Stimulated activated CD4-positive, alpha-beta T cell treated with anti-CD3 and anti-CD28 coated beads, Interleukin-2, amount 100 ng/mL, for 4 hours (primary cell): ENCODE results near the gene LYG1.
"Not testable (repeated sequence)": the region's sequence is repeated elsewhere in the genome, so short reads cannot be mapped to it uniquely, and the experiment has no call there.

Experiments used
- DNase-seq: peaks from one replicate; pipeline ENCODE4 v3.0.0-alpha.2; 2020; ENCODE audit warnings: low read depth

The LYG1 gene

DNA sequence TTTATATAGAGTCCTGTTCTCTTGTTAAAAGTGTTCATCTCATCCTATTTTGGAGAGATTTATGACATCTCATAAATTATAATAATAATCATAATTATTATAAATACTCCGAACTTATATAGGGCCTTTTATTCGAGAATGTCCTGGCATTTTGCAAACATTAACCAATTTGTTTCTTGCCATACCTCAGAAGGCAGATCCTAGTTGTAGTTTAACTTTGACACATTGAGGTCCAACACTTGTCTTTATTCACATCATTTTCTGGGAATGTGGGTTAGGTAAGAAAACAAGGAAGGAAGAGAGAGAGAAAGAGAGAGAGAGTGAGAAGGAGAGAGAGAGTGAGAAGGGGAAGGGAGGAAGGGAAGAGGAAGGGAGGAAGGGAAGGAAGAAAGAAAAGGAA, at the start of gene LYG1:
TSS of gene LYG1 (minus strand) at position 101 of the 400 bp plus-strand sequence. CDS start 5,527 bp downstream, outside the sequence.
- not testable (repeated sequence) for DNase-seq

DNA sequence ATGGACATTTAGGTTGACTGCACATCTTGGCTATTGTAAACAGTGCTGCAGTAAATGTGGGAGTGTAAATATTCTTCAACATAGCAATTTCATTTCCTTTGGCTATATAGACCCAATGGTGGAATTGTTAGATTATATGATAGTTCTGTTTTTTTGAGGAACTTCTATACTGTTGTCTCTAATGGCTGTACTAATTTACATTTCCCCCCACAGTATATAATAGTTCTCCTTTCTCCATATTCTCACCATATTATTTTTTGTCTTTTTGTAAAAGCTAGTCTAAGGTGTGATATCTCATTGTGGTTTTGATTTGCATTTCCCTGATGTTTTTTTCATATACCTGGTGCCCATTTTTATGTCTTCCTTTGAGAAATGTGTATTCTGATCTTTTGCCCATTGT, 49.2 kb upstream of the LYG1 start:
- no peak for DNase-seq

DNA sequence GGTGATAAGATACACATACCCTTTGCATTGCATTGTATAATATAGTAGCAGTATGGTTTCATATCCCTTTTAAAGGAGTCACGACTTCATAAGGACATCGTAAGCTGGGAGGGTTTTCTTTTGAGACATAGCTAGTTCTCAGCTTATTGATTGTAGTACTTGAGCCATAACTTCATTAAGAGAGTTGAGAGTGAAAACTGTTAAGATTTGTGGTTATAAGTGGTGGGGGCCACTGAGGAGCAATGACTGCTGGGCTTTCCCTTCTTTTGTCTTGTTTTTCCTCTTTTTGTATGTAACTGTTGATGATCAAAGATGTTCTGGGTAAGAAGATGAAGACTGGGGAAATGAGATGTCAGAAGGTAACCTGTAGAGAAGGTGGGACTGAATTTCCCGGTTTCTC, 47.2 kb upstream of the LYG1 start:
- no peak for DNase-seq

DNA sequence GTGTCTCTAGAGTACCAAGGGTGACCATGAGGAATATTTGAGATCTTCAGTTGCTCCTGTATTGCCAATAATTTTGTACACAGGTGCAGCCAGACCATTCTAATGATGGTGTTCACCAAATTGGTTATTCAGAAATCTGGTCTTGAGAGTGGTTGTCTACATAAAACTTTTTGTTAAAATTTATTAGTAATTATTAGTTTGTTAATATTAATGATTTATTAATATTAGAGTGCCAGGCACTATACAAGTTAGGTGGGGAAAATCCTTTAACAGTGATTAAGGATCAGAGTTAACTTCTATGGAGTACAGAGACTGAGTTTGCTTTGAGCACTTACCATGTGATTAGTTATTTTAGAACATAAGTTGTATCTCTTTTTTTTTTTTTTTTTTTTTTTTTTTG, 45.2 kb upstream of the LYG1 start:
- DNase-seq = no peak

DNA sequence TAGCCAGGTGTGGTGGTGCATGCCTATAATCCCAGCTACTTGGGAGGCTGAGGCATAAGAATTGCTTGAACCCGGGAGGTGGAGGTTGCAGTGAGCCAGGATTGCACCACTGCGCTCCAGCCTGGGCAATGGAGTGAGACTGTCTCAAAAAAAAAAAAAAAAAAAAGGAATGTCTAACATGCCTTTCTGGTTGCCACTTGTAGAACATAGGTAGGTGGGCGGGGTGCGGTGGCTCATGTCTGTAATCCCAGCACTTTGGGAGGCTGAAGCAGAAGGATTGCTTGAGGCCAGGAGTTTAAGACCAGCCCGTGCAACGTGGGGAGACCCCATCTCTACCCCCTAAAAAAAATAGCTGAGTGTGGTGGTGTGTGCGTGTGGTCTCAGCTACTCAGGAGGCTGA, 44.4 kb upstream of the LYG1 start:
- not testable (repeated sequence) for DNase-seq

DNA sequence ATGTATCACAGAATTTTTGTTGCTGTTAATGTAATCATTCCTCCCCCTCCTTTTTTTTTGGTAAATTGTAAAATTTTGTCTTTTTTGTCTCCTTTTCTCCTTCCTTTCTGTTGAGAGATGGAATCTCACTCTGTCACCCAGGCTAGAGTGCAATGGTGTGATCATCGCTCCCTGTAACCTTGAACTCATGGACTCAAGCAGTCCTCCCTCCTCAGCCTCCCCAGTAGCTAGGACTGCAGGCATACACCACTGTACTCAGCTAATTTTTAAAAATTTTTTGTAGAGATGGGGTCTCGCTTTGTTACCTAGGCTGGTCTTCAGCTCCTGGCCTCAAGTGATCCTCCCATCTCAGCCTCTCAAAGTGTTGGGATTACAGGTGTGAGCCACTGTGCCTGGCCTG, 41.5 kb upstream of the LYG1 start:
- DNase-seq = no peak

DNA sequence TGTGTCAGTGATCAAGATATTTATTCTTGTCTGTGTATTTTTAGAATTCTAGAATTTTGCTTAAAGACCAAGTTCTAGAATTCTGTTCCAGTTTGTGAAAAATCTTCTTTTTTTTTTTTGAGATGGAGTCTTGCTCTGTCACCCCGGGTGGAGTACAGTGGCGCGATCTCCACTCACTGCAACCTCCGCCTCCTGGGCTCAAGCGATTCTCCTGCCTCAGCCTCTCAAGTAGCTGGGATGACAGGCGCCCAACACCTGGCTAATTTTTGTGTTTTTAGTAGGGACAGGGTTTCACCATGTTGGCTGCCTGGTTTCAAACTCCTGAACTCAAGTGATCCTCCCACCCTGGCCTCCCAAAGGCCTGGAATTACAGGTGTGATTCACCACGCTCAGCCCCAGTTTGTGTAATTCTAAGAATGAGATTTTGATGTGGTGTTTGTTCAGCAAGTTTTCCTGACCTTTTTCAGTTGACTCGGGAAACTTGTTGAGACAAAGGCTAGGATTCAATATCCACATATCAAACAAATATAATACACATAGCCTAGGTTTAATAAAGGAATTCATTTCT, 39.8 kb upstream of the LYG1 start:
- DNase-seq = no peak

DNA sequence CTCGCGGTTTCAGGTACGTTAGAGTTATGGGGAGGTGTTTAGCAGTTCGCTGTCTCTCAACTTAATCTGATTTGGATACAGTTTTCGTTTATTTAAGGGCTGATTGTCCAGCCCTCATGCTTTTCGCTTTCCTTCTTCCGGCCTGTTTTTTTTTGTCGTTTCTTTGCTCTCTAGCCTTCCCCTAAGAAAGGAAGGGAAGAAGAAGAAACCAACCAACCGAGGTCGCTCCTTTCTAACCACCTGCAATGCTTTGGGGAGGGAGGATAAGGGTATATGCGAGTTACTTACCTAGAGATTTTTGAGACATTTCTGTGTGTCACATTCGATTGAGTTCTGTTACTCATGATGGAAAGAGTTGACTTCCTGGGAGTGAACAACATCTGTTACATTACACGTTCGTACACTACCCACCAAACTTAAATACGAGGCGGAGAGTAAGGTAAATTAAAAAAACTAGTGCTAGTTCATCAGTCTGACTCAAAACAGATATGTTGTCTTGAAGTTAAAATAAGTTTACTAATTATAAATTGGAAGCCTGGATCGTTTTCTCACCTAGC, 37.1 kb upstream of the LYG1 start:
- peak; percentile 4 for DNase-seq

DNA sequence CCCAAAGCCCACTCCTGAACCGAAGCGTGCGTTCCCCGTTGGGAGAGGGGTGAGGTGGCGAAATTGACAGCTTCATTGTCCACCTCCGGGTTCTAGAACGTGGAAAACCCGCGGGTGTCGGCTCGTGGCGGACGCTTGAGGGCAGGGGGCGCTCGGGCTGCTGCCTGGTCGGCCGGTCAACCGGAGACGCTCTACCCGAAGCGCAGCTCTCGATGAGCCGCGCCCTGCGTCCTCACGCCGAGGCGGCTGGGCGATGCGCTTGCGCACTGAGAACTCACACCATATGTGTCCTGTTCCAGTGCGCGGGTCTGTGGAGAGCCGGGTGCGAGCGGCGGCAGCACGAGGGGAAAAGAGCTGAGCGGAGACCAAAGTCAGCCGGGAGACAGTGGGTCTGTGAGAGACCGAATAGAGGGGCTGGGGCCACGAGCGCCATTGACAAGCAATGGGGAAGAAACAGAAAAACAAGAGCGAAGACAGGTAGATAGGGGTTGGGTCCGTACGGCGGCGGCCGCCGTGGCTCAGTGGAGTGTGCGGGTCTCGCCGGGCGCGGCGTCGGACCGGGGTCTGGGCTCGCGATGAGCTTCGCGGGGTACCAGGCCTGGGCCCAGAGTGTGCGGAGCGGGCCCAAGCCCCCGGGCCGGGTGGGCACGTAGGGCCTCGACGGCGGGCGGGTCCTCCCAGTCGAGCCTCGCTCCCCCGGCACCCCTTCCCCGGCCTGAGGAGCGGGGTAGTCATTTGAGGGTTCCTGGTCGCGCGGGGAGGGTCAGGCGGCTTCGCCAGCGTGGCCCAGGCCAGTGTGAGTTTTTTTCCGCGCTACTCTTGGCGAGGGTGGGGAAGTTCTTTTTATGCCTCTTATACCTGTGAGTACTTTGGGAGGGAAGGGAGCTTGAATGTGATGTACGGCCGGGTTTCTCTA, 36.4 kb upstream of the LYG1 start, which contains the start of gene EIF5B:
TSS of gene EIF5B (plus strand) at position 277 of the 916 bp plus-strand sequence. CDS start at position 443, 166 bp downstream.
- peak; percentile 89 for DNase-seq

DNA sequence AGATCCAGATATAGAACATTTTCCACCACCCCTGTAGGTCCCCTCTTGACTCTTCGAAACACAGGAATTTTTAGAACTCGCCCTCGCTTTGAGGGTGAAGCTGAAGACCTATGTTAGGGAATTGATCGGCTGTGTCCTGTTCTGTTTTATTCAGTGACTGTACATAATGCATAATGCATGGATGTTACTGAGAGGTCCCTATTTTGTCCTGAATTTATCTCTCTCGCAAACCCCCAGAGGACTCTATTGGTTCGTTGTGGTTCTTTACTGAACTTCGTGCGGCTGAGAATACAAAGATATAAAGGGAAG, 35.8 kb upstream of the LYG1 start:
- DNase-seq = no peak

DNA sequence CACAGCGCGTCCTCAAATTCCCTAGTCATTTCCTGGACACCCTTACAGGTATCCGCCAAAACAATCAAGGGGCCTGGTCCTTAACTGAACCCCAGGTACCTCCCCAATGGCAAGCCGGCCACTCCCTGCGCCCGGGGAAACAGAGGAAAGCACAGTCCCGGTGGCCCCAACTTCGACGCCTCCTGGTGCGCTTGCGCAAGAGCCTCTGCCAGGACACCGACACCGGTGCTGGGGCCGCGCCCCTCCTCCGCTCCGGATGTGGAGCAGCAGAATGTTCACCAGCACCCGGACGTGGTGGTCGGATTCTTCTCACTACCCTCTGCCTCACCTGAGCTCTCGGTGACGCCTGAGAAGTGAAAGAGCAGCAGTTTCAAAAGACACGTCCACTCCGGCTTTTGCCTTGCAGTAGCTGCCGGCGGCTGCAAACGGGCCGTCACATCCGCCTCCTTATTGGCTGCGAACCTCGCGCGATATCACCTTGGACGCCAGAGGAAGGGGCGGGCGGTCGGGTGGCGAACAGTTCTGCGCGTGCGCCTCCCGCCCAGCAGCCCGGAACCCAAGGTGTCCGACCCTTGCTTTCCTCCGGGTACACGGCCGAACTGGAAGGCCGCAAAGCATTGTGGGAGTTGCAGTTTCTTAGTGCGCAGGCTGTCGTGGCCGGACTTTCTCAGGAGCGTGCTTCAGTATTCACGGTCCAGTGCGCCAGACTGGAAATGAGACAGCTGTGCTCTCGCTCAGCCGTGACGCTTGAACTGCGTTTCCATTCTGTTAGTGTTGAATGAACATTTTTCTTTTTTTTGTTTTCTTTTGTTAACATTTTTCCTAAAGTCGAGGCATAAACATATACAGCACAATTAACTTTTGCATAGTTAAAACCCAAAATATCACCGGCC, 35.2 kb upstream of the LYG1 start, which contains the start of gene TXNDC9:
TSS of gene TXNDC9 (minus strand) at position 423 of the 893 bp plus-strand sequence. CDS start 3,123 bp downstream, outside the sequence.
- peak; percentile 97 for DNase-seq

DNA sequence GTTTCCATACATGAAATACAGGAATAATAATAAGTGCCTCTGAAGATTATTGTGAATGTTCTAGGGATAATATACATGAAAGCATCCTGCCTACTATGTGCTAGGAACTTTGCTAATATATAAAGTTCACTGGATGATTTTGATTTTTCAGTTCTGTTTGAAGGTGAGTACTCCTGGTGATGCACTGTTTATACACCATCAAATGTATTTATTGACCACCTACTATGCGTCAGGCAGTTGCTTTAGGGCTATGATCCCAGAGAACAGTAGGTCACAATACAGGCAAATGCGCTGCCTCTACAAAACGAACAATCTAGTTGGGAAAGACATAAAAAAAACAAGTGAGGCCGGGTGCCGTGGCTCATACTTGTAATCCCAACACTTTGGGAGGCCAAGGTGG, 24.4 kb upstream of the LYG1 start:
- DNase-seq = no peak

DNA sequence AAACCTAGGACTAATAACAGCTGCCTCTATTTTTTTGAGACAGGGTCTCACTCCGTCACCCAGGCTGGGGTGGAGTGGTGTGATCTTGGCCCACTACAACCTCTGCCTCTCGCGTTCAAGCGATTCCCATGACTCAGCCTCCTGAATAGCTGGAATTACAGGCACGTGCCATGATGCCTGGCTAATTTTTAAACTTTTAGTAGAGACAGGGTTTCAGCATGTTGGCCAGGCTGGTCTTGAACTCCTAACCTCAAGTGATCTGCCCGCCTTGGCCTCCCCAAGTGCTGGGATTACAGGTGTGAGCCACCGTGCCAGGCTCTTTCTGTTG, 16.8 kb upstream of the LYG1 start:
- not testable (repeated sequence) for DNase-seq

DNA sequence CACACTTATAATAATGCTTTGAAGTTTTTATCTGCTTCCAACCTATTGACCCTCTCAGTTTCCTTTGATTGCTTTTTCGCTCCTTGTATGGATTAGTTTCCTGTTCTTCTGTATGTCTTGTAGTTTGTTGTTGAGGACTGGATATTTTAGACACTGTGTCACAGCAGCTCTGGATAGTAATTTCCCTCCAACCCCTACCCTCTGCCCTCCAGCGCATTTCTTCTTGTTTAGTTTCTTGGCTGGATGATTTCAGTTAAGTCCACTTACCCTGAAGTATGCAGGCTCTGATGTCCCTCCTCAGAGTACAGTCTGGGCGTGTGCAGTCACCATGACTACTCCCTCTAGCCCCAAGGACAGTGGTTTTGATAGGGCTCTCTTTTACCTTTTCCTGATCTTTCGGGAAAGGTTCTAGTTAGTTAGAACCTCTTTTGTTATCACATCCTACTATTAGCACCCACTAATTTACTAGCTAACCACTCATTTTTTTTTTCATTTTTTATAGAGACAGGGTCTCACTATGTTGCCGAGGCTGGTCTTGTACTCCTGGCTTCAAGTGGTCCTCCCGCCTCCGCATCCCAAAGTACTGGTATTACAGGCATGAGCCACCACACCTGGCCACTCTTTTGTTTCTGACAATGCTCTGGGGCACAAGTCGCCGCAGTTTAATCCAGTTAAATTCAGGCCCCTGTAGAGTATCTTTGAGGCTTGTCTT, 16.3 kb upstream of the LYG1 start:
- no peak for DNase-seq

DNA sequence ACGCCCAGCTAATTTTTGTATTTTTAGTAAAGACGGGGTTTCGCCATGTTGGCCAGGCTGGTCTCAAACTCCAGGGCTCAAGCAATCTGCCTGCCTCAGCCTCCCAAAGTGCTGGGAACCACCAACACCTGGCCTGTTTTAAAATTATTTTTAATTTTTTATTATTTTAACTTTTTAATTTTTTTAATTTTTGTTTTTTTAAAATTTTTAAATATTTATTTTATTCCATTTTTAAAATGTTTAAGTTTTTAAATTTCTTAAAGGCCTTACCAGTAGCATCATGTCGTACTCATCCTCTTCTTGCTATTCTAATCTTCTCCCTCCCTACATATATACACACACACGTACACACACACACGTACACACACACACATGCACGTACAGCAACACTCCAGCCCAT, 1.4 kb downstream of the LYG1 start:
- no peak for DNase-seq

DNA sequence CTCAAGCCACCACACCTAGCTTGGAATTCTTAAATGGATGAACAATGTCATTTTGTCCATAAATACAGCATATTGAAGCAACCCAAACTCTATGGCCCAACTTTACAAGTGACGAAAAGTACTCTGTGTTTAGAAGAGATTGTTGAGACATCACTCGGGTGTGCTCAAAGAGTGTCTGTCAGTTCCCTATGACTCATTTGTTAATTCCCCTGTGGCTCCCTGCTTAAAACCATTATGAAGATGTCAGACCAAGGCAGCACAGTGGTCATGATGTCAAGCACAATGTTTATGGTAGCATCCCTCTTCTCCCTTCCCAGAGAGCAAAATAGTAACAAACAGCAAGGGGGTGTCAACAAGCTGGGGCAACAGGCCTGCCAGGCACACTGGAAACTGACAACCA, 3.0 kb downstream of the LYG1 start:
- DNase-seq = no peak

DNA sequence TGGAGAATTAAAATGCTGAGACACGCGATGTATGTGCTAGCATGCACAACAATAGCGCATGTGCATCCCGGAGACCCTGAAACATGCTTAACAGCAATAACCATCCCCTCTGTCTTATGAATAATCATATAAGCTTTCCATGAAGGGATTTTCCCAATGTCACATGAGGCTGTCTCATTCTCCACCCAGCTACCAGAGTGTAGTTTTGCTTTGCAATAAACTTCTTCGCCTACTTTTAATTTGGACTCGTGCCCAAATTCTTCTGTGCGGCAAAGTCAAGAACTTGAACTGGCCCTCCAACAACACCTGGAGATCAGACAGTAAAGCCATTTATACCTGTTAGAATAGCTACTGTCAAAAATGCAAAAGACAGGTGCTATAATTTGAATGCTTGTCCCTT, 15.5 kb downstream of the LYG1 start:
- no peak for DNase-seq

DNA sequence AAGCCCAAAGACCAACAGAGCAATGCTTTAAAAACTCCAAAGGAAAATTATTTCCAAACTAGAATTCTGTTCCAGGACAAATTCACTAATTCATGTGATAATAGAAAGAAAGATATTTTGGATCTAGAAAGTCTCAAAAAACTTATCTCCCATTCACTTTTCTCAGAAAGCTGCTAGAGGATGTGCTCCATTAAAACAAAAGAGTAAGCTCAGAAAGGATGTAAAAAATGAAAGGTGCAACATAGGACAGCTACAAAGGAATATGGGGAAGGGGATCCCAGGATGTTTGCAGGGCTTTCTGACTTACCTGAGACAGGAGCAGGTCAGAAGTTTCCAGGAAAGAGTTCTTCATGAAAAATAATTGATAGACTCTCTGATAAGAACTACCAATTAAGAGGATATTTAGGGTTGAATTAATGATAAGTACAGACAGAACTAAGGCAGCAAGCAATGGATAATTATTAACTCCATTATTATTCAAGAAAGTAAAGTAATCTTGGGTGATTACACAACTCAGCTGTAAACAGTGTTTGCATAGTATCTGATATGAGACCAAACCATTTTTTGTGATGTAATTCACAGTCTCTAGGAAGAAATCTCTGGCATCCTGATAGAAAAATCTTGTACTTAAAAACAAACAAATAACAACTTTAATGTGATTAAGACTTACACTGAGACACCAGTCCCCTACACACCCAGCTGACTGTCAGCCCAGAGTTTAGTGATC, 20.9 kb downstream of the LYG1 start:
- no peak for DNase-seq

DNA sequence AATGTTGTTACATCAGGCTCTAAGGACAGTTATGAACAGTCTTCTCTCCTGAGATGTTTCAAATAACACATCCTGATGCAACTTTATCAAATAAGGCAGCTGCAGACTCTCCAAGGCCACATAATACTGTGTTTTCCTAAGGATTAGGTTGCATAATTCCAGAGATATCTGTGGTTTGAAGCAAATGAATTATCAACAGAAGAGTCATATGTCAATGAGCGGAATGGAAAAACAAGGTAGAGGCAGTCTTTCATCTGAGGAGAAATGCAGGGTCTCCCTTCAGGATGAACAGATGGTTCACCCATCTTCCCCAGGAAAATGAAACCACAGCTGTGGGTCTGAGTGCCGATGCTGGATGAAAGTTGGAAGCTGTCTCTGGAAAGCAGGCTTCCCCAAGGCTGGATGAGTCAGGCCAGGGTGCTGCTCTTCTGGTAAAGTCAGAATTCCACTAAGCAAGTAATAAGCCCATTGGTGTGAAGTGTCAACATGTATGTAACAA, 22.2 kb downstream of the LYG1 start:
- no peak for DNase-seq

DNA sequence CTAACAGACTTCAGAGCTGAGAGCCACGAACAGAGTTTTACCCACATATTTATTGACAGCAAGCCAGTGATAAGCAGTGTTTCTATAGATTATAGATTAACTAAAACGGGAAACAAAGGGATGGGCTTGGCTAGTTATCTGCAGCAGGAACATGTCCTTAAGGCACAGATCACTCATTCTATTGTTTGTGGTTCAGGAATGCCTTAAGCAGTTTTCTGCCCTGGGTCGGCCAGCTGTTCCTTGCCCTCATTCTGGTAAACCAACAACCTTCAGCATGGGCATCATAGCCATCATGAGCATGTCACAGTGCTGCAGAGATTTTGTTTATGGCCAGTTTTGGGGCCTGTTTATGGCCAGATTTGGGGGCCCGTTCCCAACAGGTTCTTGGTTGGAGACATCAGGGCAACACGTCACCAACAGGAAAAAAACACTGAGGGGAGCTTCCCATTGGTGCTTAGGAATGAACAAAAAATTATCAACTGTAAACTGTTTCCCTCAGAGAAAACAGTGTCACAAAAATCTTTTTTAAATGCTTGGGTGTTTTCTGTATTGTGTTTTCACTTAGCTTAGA, 22.7 kb downstream of the LYG1 start:
- not testable (repeated sequence) for DNase-seq
